PFSK-1 (cell line): ENCODE measurements around the gene TMEM9.

ENCODE experiments used
- REST ChIP-seq, 2 experiments: IDR thresholded peaks; 2 replicates each; pipeline versions ENCODE4 v1.6.1 to v1.8.0; 2011 to 2012; ENCODE audit warnings: low read depth in 2 of 2, low read length in 2 of 2, control low read depth in 1 of 2, inconsistent platforms in 1 of 2, mild to moderate bottlenecking in 1 of 2, moderate library complexity in 1 of 2; ENCODE audit not compliant: insufficient read depth in 1 of 2
- TAF1 ChIP-seq: IDR thresholded peaks from 2 replicates; pipeline ENCODE4 v1.6.1; 2012; ENCODE audit warnings: low read length, control low read depth, borderline replicate concordance; ENCODE audit not compliant: insufficient read depth

DNA sequence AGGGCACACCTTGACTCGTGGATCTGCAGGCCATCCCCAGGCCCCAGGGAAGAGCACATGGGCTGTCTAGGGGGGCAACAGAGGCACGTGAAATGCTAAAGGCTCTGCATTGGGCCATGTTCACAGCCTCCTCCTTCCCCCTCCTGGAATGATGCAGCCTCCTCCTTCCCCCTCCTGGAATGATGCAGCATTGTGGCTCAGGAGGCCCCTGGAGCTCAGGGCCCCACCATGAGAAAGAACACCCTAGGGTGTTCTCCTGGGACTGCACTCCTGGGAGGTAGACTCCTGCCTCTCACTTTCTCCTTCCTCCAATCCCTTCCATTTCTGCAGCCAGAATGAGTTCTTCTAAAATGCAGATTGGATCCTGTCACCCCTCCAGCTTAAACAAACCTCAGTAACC lies 34.8 kb upstream of the TMEM9 start:
- TF ChIP-seq REST (IDR thresholded peaks at IDR 0.05; ENCODE audit: insufficient read depth in 1 of 2, low read depth in 2 of 2, low read length in 2 of 2) (no peak), TAF1 (no peak)
